T-cell (primary cell): Measurements from ENCODE around the gene TOMM40. TPM values are rescaled to one million over a fixed set of nuclear protein-coding genes. Genes with fewer than 3 reads are reported as not detected.
"Not testable (repeated sequence)": the region's sequence is repeated elsewhere in the genome, so short reads cannot be mapped to it uniquely, and the experiment has no call there.

Source experiments
- ATAC-seq, 4 experiments: fragments of 200-7000 bp in 3 of 4; fragments of 150-1000 bp in 1 of 4; cut with Tn5 transposase; replicated peaks in 1 of 4; 1 replicate in 3 of 4; 2 replicates in 1 of 4; pipeline ENCODE4 v1.10.0; 2021; ENCODE audit warnings: moderate library complexity in 3 of 4, mild to moderate bottlenecking in 2 of 4, moderate number of reproducible peaks in 1 of 4
- CTCF ChIA-PET, 2 donors: fragments of 300-600 bp; sonication (Branson Sonifier 250); formaldehyde crosslinking; loops; one replicate each; lab custom pipeline; 2022; ENCODE audit warnings: antibody characterized with exemption in 2 of 2; lab: Charles Lee
- POLR2A ChIA-PET, 2 donors: fragments of 300-600 bp; sonication (Branson Sonifier 250); formaldehyde crosslinking; loops; one replicate each; lab custom pipeline; 2022; ENCODE audit warnings: antibody characterized with exemption in 2 of 2; lab: Charles Lee
- DNase-seq, 35 experiments: peaks; one replicate each; pipeline versions ENCODE4 v3.0.0 to v3.0.0-alpha.2; 2013 to 2023
- H3K27ac ChIP-seq: one replicate; pipeline ENCODE4 v1.5.1; 2013; ENCODE audit warnings: low read length
- H3K27me3 ChIP-seq, 2 experiments: replicated peaks in 1 of 2; 1 replicate in 1 of 2; 2 replicates in 1 of 2; pipeline versions ENCODE4 v1.6.1 to v1.7.0; 2013; ENCODE audit warnings: low read length in 1 of 2, mixed read lengths in 1 of 2; ENCODE audit not compliant: control insufficient read depth in 2 of 2, insufficient read depth in 2 of 2; ENCODE audit errors: extremely low read depth in 1 of 2
- H3K36me3 ChIP-seq, 2 donors: 1 replicate in 1 of 2; 2 replicates in 1 of 2; pipeline versions ENCODE4 v1.6.1 to v1.7.0; 2013; ENCODE audit warnings: low read length in 1 of 2; ENCODE audit not compliant: control insufficient read depth in 2 of 2, insufficient read depth in 1 of 2; ENCODE audit errors: extremely low read depth in 1 of 2
- H3K4me1 ChIP-seq, 2 experiments: 1 replicate in 1 of 2; 2 replicates in 1 of 2; pipeline versions ENCODE4 v1.6.1 to v1.7.0; 2013; ENCODE audit warnings: low read length in 2 of 2, mixed read lengths in 1 of 2; ENCODE audit not compliant: insufficient read depth in 2 of 2, control insufficient read depth in 1 of 2; ENCODE audit errors: extremely low read depth in 1 of 2
- H3K4me3 ChIP-seq, 2 donors: 1 replicate in 1 of 2; 2 replicates in 1 of 2; pipeline versions ENCODE4 v1.5.1 to v1.7.0; 2013; ENCODE audit warnings: mild to moderate bottlenecking in 2 of 2, low read length in 1 of 2, moderate library complexity in 1 of 2; ENCODE audit not compliant: control insufficient read depth in 1 of 2; ENCODE audit errors: extremely low read depth in 1 of 2
- H3K9me3 ChIP-seq: 2 replicates; pipeline ENCODE4 v1.7.0; 2013
- H3K27ac Mint-ChIP-seq, 2 donors: one replicate each; pipeline ENCODE4 v1.8.0; 2020 to 2021; ENCODE audit warnings: mild to moderate bottlenecking in 2 of 2, mixed read lengths in 2 of 2
- H3K27me3 Mint-ChIP-seq, 2 donors: one replicate each; pipeline ENCODE4 v1.8.0; 2021 to 2022; ENCODE audit warnings: mixed read lengths in 2 of 2
- H3K36me3 Mint-ChIP-seq: one replicate; pipeline ENCODE4 v1.8.0; 2021; ENCODE audit warnings: mixed read lengths
- H3K4me1 Mint-ChIP-seq, 3 donors: one replicate each; pipeline ENCODE4 v1.8.0; 2020 to 2022; ENCODE audit warnings: mixed read lengths in 3 of 3, mild to moderate bottlenecking in 1 of 3
- H3K4me3 Mint-ChIP-seq, 3 donors: one replicate each; pipeline ENCODE4 v1.8.0; 2020 to 2022; ENCODE audit warnings: mild to moderate bottlenecking in 3 of 3, mixed read lengths in 3 of 3, moderate library complexity in 3 of 3
- H3K9me3 Mint-ChIP-seq, 3 donors: one replicate each; pipeline ENCODE4 v1.8.0; 2020 to 2022; ENCODE audit warnings: mixed read lengths in 3 of 3
- WGBS: methylation state at CpG from one replicate; pipeline ENCODE4 v1.1.5; 2013; ENCODE audit warnings: missing lambda C conversion rate; ENCODE audit not compliant: insufficient coverage; 5-methylcytosine and 5-hydroxymethylcytosine counted together
- total RNA-seq, 35 experiments: library from RNA in 6 of 35; stranded (reverse) in 6 of 35; fragments of 120-200 nt in 1 of 35; gene quantifications; one replicate each; pipeline versions ENCODE4 v1.2.1 to v1.2.4 and lab custom pipeline; 2013 to 2026

Gene TOMM40
- total RNA-seq, 5 donors from 2014 or later (not counting 1 experiment from before 2014, with no cell fraction given), result 32.1 to 47.5 (median 41.5) TPM

GRCh38 chr19:44857837-44858236 is 33.2 kb upstream of the TOMM40 start:
- Mint-ChIP-seq H3K4me1 (no peaks in the 10 kb centered on the region), H3K4me3 (no peak overlapping the region), H3K36me3 (no peaks in the 10 kb centered on the region), H3K27ac (no peak overlapping the region), H3K9me3 (no peaks in the 10 kb centered on the region), H3K27me3 (peaks cover 2 to 3% of the 10 kb centered on the region in 2 donors)
- Histone ChIP-seq H3K36me3 (no peaks in the 10 kb centered on the region), H3K27ac (no peak overlapping the region), H3K27me3 (peaks cover 0 to 12% of the 10 kb centered on the region in 2 experiments), H3K9me3 (no peaks in the 10 kb centered on the region), H3K4me3 (no peak overlapping the region), H3K4me1 (no peaks in the 10 kb centered on the region)
- DNase-seq (no peak), ATAC-seq (no peak)
- POLR2A ChIA-PET, result no interaction called here
- 93% methylated on average over 4 of the region's 4 CpGs for WGBS
- CTCF ChIA-PET, result interaction anchor here in 1 of 2 donors (0.7 kb wide), 1 partner anchor 9 kb away, joined by 4 read pairs; no protein-coding TSS in a partner anchor

- H3K27me3 Mint-ChIP-seq, H3K9me3 Mint-ChIP-seq, H3K27ac Mint-ChIP-seq, ATAC-seq, H3K9me3 ChIP-seq, CTCF ChIA-PET, DNase-seq, H3K4me3 Mint-ChIP-seq, H3K36me3 Mint-ChIP-seq, H3K4me1 ChIP-seq, H3K4me1 Mint-ChIP-seq, H3K36me3 ChIP-seq, POLR2A ChIA-PET, H3K4me3 ChIP-seq, H3K27ac ChIP-seq: not testable (repeated sequence)
- 40% methylated on average over 1 of the region's 3 CpGs for WGBS
- H3K27me3 ChIP-seq, result peaks cover 0 to 15% of the 10 kb centered on the region in 2 experiments
Measured at GRCh38 chr19:44861576-44861975, 29.5 kb upstream of the TOMM40 start.

- Mint-ChIP-seq H3K27me3 (peaks cover 0 to 3% of the 10 kb centered on the region in 2 donors), H3K4me3 (no peak overlapping the region), H3K4me1 (no peaks in the 10 kb centered on the region), H3K9me3 (no peaks in the 10 kb centered on the region), H3K36me3 (no peaks in the 10 kb centered on the region), H3K27ac (no peak overlapping the region)
- no peak for ATAC-seq
- no peak overlapping the region for H3K27ac ChIP-seq
- WGBS, result no CpG with 5 or more reads among the region's 2 CpGs
- POLR2A ChIA-PET, result no interaction called here
- CTCF ChIA-PET, result no interaction called here
- no peak for DNase-seq
- H3K9me3 ChIP-seq, result no peaks in the 10 kb centered on the region
- no peak overlapping the region for H3K4me3 ChIP-seq
- no peaks in the 10 kb centered on the region for H3K4me1 ChIP-seq
- H3K36me3 ChIP-seq, result no peaks in the 10 kb centered on the region
- H3K27me3 ChIP-seq, result peaks cover 0 to 12% of the 10 kb centered on the region in 2 experiments
Measured at GRCh38 chr19:44863990-44864389, 27.1 kb upstream of the TOMM40 start.

GRCh38 chr19:44865196-44865767 is 25.8 kb upstream of the TOMM40 start:
- DNase-seq (no peak), ATAC-seq (no peak)
- H3K4me3 ChIP-seq, result no peak overlapping the region
- WGBS, result 88% methylated on average over 20 of the region's 27 CpGs
- no peaks in the 10 kb centered on the region for H3K36me3 Mint-ChIP-seq
- peaks cover 0 to 11% of the 10 kb centered on the region in 2 experiments for H3K27me3 ChIP-seq
- no peak overlapping the region for H3K27ac ChIP-seq
- H3K9me3 Mint-ChIP-seq, result no peaks in the 10 kb centered on the region
- POLR2A ChIA-PET, result no interaction called here
- no peak overlapping the region for H3K27ac Mint-ChIP-seq
- no peaks in the 10 kb centered on the region for H3K4me1 Mint-ChIP-seq
- no peaks in the 10 kb centered on the region for H3K4me1 ChIP-seq
- no peaks in the 10 kb centered on the region for H3K9me3 ChIP-seq
- H3K36me3 ChIP-seq, result no peaks in the 10 kb centered on the region
- peaks cover 0 to 3% of the 10 kb centered on the region in 2 donors for H3K27me3 Mint-ChIP-seq
- H3K4me3 Mint-ChIP-seq, result no peak overlapping the region
- CTCF ChIA-PET, result no interaction called here

- 70% methylated on average over 4 of the region's 4 CpGs for WGBS
- Histone ChIP-seq H3K27me3 (peaks cover 0 to 11% of the 10 kb centered on the region in 2 experiments), H3K36me3 (no peaks in the 10 kb centered on the region), H3K4me3 (no peak overlapping the region), H3K27ac (no peak overlapping the region), H3K4me1 (no peaks in the 10 kb centered on the region), H3K9me3 (no peaks in the 10 kb centered on the region)
- CTCF ChIA-PET, result interaction anchor here (0.6 kb wide), 2 partner anchors 9 to 1232 kb away, joined by 4 read pairs; no protein-coding TSS in a partner anchor
- no peak for DNase-seq
- Mint-ChIP-seq H3K4me1 (no peaks in the 10 kb centered on the region), H3K36me3 (no peaks in the 10 kb centered on the region), H3K4me3 (no peak overlapping the region), H3K27me3 (no peaks in the 10 kb centered on the region), H3K9me3 (no peaks in the 10 kb centered on the region), H3K27ac (no peak overlapping the region)
- POLR2A ChIA-PET, result no interaction called here
- ATAC-seq, result no peak
Measured at GRCh38 chr19:44866664-44867063, 24.4 kb upstream of the TOMM40 start.

- H3K27ac ChIP-seq, result no peak overlapping the region
- POLR2A ChIA-PET, result no interaction called here
- ATAC-seq, result no peak
- H3K36me3 ChIP-seq, result no peaks in the 10 kb centered on the region
- H3K4me1 ChIP-seq, result no peaks in the 10 kb centered on the region
- Mint-ChIP-seq H3K27ac (no peak overlapping the region), H3K4me1 (no peaks in the 10 kb centered on the region), H3K9me3 (no peaks in the 10 kb centered on the region), H3K4me3 (no peak overlapping the region), H3K27me3 (no peaks in the 10 kb centered on the region), H3K36me3 (no peaks in the 10 kb centered on the region)
- 83% methylated on average over 11 of the region's 12 CpGs for WGBS
- no peak overlapping the region for H3K4me3 ChIP-seq
- H3K9me3 ChIP-seq, result no peaks in the 10 kb centered on the region
- H3K27me3 ChIP-seq, result peaks cover 0 to 7% of the 10 kb centered on the region in 2 experiments
- DNase-seq, result no peak
- CTCF ChIA-PET, result interaction anchor here in 1 of 2 donors (0.6 kb wide), 1 partner anchor 1160 kb away, joined by 4 read pairs; no protein-coding TSS in a partner anchor
Measured at GRCh38 chr19:44867578-44867977, 23.5 kb upstream of the TOMM40 start.
